ENCODE data around the gene FHOD3. TPM values are rescaled to one million over a fixed set of nuclear protein-coding genes. Genes with fewer than 3 reads are reported as not detected.

FHOD3 gene
- total and polyA plus RNA-seq, 2 of the 4 experiments (the other 2 are of a cell fraction): 14.6 to 16.0 TPM

DNA sequence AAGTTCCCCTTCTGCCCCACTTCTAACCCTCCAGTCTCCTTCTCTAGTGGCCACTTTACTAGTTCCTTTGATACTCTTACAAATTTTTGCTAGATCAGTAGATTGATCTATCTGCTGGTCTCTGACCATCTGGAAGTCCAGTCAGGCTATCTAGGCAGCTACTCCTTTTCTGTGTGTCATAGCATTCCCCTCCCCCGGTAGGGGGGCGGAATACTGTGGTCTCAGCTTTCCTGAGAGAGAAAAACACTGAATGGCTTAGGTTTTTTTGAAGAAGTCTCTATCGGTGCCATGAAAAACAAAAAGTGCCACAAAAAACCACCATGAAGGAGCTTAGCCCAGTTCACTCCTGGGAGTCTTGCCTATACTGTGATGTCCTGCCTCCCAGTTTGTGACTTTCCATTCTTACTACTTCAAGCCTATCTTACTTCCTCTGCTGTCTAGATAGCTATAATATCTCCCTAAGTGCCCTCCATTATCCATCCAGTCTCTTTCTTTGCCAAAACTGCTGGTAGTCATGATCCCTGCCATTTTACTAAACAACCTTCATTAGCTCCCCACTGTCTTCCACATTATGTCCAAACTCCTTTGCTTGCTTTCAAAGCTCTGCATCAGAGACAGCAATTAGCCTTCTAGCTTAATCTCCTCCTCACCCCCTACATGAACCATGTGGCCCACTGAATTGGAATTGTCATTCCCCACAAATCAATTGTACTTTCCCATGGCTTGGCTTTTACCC, 501.4 kb downstream of the FHOD3 start:
- Histone ChIP-seq H4K91ac (ENCODE audit: insufficient read depth, low read depth, low read length) (no peak overlapping the region), H3K9ac (ENCODE audit: low read depth, low read length) (no peak overlapping the region), H3K18ac (ENCODE audit: low read depth, low read length) (no peak overlapping the region), H3K36me3 (ENCODE audit: control insufficient read depth, insufficient read depth, low read length) (peaks cover 35% of the 10 kb centered on the region), H2AFZ (replicated peaks; ENCODE audit: low read length, poor library complexity) (no peak overlapping the region), H2BK5ac (ENCODE audit: low read depth, low read length, poor library complexity, severe bottlenecking) (no peak overlapping the region), H3K4me3 (ENCODE audit: insufficient read depth, low read depth, low read length) (no peak overlapping the region), H3K4ac (ENCODE audit: low read depth, low read length) (no peak overlapping the region), H4K5ac (ENCODE audit: low read depth, low read length) (no peak overlapping the region), H3K27ac (ENCODE audit: insufficient read depth, low read length) (no peak overlapping the region), H3K27me3 (ENCODE audit: control insufficient read depth, insufficient read depth, low read length) (no peaks in the 10 kb centered on the region), H3K9me3 (ENCODE audit: control insufficient read depth, insufficient read depth, low read length) (no peaks in the 10 kb centered on the region), H3K4me2 (ENCODE audit: low read depth, low read length) (no peak overlapping the region), H2BK15ac (ENCODE audit: low read depth, low read length) (no peak overlapping the region), H3K56ac (ENCODE audit: extremely low read depth, insufficient read depth, low read length) (no peak overlapping the region), H2AK5ac (ENCODE audit: low read depth, low read length) (no peak overlapping the region), H3K14ac (replicated peaks; ENCODE audit: low read depth, low read length) (no peak overlapping the region), H3K79me1 (ENCODE audit: low read depth in 1 of 2, low read length in 2 of 2) (0 out of 4 replicates have a peak, but pooled peaks cover 0 to 5% of the 10 kb centered on the region in 2 experiments), H3K23ac (ENCODE audit: low read depth, low read length) (no peak overlapping the region), H2BK20ac (ENCODE audit: low read depth, low read length) (no peak overlapping the region), H4K20me1 (ENCODE audit: insufficient read depth, low read length) (no peaks in the 10 kb centered on the region), H2BK120ac (ENCODE audit: low read depth, low read length) (no peak overlapping the region), H2AK9ac (replicated peaks; ENCODE audit: low read depth, low read length, poor library complexity) (no peak overlapping the region), H3K4me1 (ENCODE audit: control insufficient read depth, insufficient read depth, low read length) (no peaks in the 10 kb centered on the region), H3K9me1 (ENCODE audit: insufficient read depth, low read length) (peaks cover 3% of the 10 kb centered on the region; the same call in 1 of the 2 replicates), H4K8ac (ENCODE audit: low read depth in 2 of 2, low read length in 2 of 2) (no peak overlapping the region)
- DNase-seq (peak; percentile 51), ATAC-seq (ENCODE audit: low read depth) (0 out of 2 replicates have a peak, but pooled peaks have one; percentile 14)
- BruUV-seq (replicated peaks): no TSS peak
- intact Hi-C loops (cut with micrococcal nuclease): no loop called here
- dilution Hi-C loops (cut with HindIII; ENCODE audit: low sequenced_read_pairs, unreplicated experiment): no loop called here
- in situ Hi-C loops (cut with MboI; ENCODE audit: low sequenced_read_pairs): no loop called here
- no CpG with 5 or more reads among the region's 3 CpGs for WGBS, 2 experiments (ENCODE audit: extremely low coverage in 2 of 2, insufficient read length in 1 of 2)
- TF ChIP-seq RAD21 (IDR thresholded peaks at IDR 0.05; ENCODE audit: low read length): no peak
- no peak for TF ChIP-seq BHLHE40 (IDR thresholded peaks at IDR 0.05; ENCODE audit: low read depth, low read length)
- TF ChIP-seq RCOR1 (IDR thresholded peaks at IDR 0.05; ENCODE audit: insufficient replicate concordance, low read length): no peak
- ChIA-PET POLR2A (ENCODE audit: unreplicated experiment) (no interaction called here), CTCF (no interaction called here)

Data from IMR-90 (cell line).